SH-SY5Y (cell line): Measurements from ENCODE around the gene ISG20L2.

Experiments used
- GATA2 ChIP-seq: IDR thresholded peaks from 2 replicates; pipeline ENCODE4 v1.6.1; 2011; ENCODE audit warnings: mild to moderate bottlenecking, low read depth, low read length
- GATA3 ChIP-seq: IDR thresholded peaks from 2 replicates; pipeline ENCODE4 v1.6.1; 2011; ENCODE audit warnings: low read depth, mild to moderate bottlenecking, low read length, moderate library complexity

- no peak for TF ChIP-seq GATA3
- no peak for TF ChIP-seq GATA2
These were observed 1.1 kb downstream of the ISG20L2 start for GRCh38 chr1:156727492-156727891.
